Measurements from ENCODE around the gene ASB13.
"Not testable (repeated sequence)": the region's sequence is repeated elsewhere in the genome, so short reads cannot be mapped to it uniquely, and the experiment has no call there.

ASB13 gene

GRCh38 chr10:5627486-5628044 lies 38.8 kb downstream of the ASB13 start:
- no peak for FAIRE-seq
- DNase-seq (ENCODE audit: insufficient read length, low spot score), result no peak

GRCh38 chr10:5625992-5626777 lies 40.2 kb downstream of the ASB13 start:
- no peak for DNase-seq (ENCODE audit: insufficient read length, low spot score)
- no peak for FAIRE-seq

- DNase-seq (ENCODE audit: insufficient read length, low spot score) (no peak), FAIRE-seq (no peak)
Measured at GRCh38 chr10:5624701-5625100, 41.7 kb downstream of the ASB13 start.

GRCh38 chr10:5623081-5623748 lies 43.2 kb downstream of the ASB13 start:
- DNase-seq (ENCODE audit: insufficient read length, low spot score) (peak; percentile 78), FAIRE-seq (peak; percentile 57)

DNA sequence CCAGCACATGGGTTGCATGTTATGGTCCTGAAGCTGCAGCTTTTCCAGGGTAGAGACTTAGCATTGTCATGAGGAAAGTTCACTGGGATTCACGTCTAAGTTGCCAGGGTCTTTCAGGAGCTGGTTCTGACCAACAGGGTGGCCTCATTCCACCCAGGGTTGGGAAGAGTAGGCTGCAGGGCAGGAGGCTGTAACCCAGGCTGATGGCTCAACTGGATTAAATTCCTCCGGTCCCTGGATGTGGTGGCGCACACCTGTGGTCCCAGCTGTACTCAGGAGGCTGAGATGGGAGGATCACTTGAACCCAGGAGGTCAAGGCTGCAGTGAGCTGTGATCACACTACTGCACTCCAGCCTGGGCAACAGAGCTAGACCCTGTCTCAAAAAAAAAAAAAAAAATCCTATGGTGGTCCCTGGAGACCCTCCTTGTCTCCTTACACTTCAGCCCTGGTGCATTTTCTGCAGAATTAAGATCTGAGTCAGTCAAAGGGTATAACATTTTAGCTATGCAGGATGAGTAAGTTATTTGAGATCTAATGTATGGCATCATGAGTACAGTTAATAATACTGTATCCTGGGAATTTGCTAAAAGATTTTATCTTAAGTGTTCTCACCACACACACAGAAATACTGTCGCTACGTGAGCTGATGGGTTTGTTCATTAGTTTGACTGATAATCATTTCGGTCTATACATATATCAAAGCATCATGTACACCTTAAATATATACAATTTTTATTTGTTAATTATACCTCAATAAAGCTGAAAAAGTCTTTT lies 44.0 kb downstream of the ASB13 start:
- no peak for DNase-seq (ENCODE audit: insufficient read length, low spot score)
- FAIRE-seq, result no peak

- not testable (repeated sequence) for FAIRE-seq; DNase-seq (ENCODE audit: insufficient read length, low spot score)
Measured at GRCh38 chr10:5621371-5621770, 45.0 kb downstream of the ASB13 start.

DNA sequence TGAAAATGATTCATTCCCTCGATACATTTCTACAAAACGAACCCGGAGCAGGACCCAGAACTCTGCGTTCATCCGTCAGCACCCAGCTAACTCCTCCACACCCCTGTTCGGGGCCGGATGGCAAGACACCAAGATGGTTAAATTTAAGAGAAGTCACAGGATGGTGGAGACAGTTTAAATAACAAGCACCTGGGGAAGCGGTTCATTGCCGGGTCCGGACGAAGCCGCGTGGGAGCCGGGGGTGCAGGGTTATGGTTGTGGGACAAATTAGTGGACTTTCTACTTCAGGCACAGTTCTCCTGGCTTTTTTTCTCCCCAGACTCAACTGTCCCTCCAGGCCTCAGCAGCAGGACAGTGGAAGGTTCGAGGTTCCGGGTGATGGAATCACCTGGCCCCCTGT lies 45.4 kb downstream of the ASB13 start:
- FAIRE-seq (no peak), DNase-seq (ENCODE audit: insufficient read length, low spot score) (no peak)

GRCh38 chr10:5620223-5620721 lies 46.1 kb downstream of the ASB13 start:
- DNase-seq (ENCODE audit: insufficient read length, low spot score), result no peak
- FAIRE-seq, result no peak

- FAIRE-seq, result no peak
Measured at GRCh38 chr10:5619362-5620211, 46.8 kb downstream of the ASB13 start.

GRCh38 chr10:5618829-5619228 lies 47.6 kb downstream of the ASB13 start:
- FAIRE-seq (no peak), DNase-seq (ENCODE audit: insufficient read length, low spot score) (no peak)

More at GRCh38 chr10:5619362-5620211, 46.8 kb downstream of the ASB13 start:
- no peak for DNase-seq (ENCODE audit: insufficient read length, low spot score)

GRCh38 chr10:5618042-5618441 lies 48.4 kb downstream of the ASB13 start:
- DNase-seq (ENCODE audit: insufficient read length, low spot score), result no peak
- no peak for FAIRE-seq

- FAIRE-seq (no peak), DNase-seq (ENCODE audit: insufficient read length, low spot score) (no peak)
Measured at GRCh38 chr10:5617521-5617920, 48.9 kb downstream of the ASB13 start.

DNA sequence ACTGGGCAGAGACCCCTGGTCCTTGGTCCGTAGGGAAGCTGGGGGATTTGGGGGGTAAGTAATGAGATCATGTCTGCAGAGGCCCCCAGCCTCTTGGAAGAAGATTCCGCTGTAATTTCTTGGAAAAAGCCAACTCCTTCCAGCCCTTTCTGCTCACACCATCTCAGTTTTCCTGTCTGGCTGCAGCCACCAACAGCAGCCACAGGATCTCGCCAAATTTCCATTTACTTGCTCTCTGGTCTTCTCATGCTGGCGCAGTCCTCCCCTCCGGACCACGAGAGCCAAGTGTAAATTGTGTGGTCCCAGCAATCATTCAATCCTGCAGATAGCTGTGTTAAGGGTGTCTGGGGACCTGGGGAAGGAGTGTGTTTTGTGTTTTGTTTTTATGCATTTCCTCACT lies 49.6 kb downstream of the ASB13 start:
- DNase-seq (ENCODE audit: insufficient read length, low spot score), result no peak
- FAIRE-seq, result no peak

GRCh38 chr10:5616046-5616445 lies 50.3 kb downstream of the ASB13 start:
- FAIRE-seq (no peak), DNase-seq (ENCODE audit: insufficient read length, low spot score) (no peak)

DNA sequence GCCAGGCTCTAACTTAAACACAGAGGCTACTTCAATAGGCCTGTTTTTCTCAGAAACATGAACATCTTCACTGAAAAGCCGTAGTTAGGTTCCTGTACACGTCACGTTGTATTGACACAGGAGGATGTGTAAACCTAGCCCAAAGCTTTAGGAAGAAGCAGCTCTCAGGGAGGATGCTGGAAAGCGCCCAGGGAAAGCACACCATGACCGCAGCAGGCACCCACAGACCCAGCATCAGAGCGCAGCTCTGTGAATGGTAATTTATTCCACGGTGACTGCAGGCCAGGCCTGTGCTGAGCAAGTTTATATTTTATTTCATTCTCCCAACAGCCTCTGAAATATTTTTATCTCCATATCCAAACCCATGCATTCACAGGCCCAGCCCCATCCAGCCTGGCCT lies 51.1 kb downstream of the ASB13 start:
- FAIRE-seq, result no peak

GRCh38 chr10:5614155-5614721 lies 52.2 kb downstream of the ASB13 start:
- DNase-seq (ENCODE audit: insufficient read length, low spot score) (no peak), FAIRE-seq (no peak)

More for the DNA sequence above, 51.1 kb downstream of the ASB13 start:
- no peak for DNase-seq (ENCODE audit: insufficient read length, low spot score)

GRCh38 chr10:5613481-5614154 lies 52.8 kb downstream of the ASB13 start:
- FAIRE-seq (no peak), DNase-seq (ENCODE audit: insufficient read length, low spot score) (no peak)

DNA sequence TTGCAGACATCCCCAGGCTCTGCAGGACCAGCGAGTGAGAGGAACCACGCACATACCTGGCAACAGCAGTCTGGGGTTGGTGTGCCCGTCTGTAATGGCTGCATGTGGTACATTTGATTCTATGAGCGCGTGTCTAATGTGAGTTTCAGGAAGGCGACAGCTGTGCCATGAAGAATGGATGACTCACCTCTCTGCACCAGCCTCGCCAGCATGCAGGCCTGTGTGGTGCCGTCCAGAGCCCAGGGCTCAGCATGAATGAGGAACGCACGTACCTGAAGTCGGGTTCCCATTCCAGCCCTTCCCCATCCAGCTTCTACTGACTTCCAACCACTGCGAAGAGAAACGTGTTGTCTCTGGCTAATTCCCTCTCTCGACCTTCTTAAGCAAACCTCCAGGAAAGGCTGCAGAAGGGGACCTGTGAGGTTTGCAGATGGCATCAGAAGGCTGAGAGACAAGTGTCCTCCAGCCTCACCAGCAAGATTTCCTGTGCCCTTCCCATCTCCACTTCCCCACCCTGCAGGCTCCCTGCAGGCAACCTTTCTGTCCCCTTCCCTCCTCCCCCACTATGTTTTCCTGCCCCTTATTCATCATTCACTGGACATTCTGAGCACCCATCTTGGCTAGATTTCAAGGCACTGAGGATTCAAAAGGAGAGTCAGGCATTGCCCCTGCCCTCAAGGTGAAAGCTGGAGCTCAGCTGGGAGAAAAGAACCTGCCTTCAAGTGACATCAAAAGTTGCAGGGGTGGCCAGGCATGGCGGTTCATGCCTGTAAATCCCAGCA lies 54.3 kb downstream of the ASB13 start:
- DNase-seq (ENCODE audit: insufficient read length, low spot score) (no peak), FAIRE-seq (no peak)

All from HTR-8/SVneo (cell line).